Measurements from ENCODE around the gene RAB5IF. TPM values are rescaled to one million over a fixed set of nuclear protein-coding genes. Genes with fewer than 3 reads are reported as not detected.
A peak's percentile ranks its signal among the peaks of the same experiment; 100 is the strongest.

The RAB5IF gene
- total and polyA plus RNA-seq, 2 of the 13 experiments (the other 11 are each of a cell fraction or from before 2014, with no cell fraction given) = 261 to 305 TPM

- TF ChIP-seq ARID5B (CRISPR knock-in tag; IDR thresholded peaks at IDR 0.05) = peak; percentile 88
- TF ChIP-seq ZNF687 (CRISPR knock-in tag; IDR thresholded peaks at IDR 0.05) = peak; percentile 98
- TF ChIP-seq MXD4 (CRISPR knock-in tag; IDR thresholded peaks at IDR 0.05) = peak; percentile 98
- TF ChIP-seq ZNF776 (CRISPR knock-in tag; IDR thresholded peaks at IDR 0.05) = peak; percentile 93; the same call in 1 of the 2 replicates
- peak; percentile 92; the same call in 1 of the 2 replicates for TF ChIP-seq SNAPC4 (CRISPR knock-in tag; IDR thresholded peaks at IDR 0.05)
- TF ChIP-seq POLR2G (IDR thresholded peaks at IDR 0.05; ENCODE audit: low read depth, low read length) = peak; percentile 99
- no peak for TF ChIP-seq DMTF1 (CRISPR knock-in tag; IDR thresholded peaks at IDR 0.05)
- TF ChIP-seq KMT2B (CRISPR knock-in tag; IDR thresholded peaks at IDR 0.05) = peak; percentile 98
- peak; percentile 94; the same call in 1 of the 2 replicates for TF ChIP-seq ZNF34 (CRISPR knock-in tag; IDR thresholded peaks at IDR 0.05; ENCODE audit: borderline replicate concordance)
- TF ChIP-seq ZNF678 (CRISPR knock-in tag; IDR thresholded peaks at IDR 0.05) = no peak; the same call in 1 of the 2 replicates
- peak; percentile 84; the same call in 1 of the 2 replicates for TF ChIP-seq RFXANK (CRISPR knock-in tag; IDR thresholded peaks at IDR 0.05)
- TF ChIP-seq ATF3 (CRISPR knock-in tag; IDR thresholded peaks at IDR 0.05) = peak; percentile 90
These were observed at the start of gene RAB5IF (continued) for GRCh38 chr20:36605399-36606157.

Measured in HepG2 (cell line).